NCI-H2171 (cell line): ENCODE results near the gene ZNF407.

ENCODE experiments used
- DNase-seq: peaks from one replicate; lab custom pipeline; 2025; lab: John Stamatoyannopoulos, UW

ZNF407 gene

DNA sequence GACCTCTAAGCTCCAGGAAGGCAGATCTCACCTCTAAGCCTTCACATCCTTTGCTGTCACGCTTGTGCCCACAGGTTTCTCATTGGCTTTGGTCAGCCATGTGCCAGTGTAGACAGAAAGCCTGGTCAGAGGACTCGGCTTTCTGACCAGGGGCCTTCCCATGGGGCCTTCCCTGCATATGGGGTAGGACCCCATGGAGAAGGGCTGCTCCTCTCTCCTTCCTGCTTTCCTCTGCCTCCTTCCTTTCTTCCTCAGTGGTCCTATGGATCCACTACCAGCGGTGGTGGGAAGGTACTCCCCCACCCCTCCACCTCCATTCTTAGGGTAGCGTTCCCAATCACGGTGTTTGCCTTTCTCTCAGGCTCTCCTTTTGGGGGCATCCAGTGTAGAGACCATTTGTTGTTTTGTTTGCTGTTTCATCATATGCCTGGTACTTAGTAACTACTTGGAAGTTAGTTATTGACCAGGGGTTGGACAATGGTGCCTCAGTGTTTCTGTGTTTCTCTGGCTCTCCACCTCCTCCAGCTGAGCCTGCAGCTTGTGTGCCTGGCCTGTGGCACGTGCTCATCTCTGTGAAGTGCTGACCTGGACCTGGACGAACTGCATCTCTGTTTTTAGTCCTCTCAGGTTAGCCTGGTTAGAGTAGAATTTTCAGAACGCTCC, 71.6 kb downstream of the ZNF407 start:
- DNase-seq = no peak

DNA sequence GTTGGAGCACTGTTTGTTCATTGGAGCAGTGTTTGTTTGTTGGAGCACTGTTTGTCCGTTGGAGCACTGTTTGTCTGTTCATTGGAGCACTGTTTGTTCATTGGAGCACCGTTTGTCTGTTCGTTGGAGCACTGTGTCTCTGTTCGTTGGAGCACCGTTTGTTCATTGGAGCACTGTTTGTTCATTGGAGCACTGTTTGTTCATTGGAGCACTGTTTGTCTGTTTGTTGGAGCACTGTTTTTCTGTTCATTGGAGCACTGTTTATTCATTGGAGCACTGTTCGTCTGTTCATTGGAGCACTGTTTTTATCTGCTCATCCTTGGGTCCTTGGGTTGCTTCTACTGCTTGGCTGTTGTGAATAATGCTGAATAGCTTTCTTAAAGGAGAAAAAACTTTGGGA, 74.7 kb downstream of the ZNF407 start:
- no peak for DNase-seq

DNA sequence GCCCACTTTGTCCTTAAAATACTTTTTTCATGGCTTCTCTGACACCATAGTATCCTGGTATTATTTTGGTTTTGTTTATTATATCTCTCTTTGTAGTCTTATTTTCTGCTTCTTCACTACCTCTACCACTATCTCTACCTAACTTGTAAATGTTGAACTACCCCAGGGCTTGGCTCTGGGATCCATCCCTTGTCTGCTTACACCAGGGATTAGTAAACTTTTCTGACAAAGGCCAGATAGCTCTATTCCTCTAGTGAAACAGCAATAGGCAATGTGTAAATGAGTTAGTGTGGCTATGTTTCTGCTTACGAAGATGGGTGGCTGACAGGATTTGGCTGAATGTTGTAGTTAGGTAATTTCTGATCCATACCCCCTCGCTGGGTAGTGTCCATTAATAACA, 76.8 kb downstream of the ZNF407 start:
- no peak for DNase-seq

DNA sequence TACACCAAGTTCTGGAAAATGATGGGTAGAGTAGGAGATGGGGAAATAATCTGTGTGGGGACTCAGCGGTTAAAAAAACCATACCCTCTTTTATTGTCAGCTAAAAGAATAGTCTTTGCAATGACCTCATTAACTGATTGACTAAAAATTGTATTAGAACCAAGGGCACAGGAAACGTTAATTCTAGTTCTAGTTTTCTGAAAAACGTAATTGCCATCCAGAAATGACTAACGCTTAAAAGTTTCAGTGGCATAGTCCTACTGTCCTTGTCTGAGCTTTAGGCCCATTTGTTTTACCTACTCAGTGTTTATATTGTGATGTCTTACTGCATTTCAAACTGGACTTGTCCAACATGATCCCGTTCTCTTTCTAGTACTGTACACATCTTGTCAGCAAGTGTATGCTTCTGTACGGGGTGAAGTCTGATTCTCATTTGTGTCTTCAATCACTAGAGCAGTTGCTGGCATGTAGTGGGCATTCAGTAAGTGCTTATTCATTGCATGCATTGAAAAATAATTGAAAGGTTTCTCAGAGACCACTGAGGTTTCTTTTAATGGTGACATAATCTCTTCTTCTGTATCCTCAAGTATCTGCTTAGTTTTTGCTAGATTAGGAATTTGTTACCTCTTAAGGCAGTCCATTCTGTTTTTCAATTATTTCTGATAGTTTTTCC, 81.5 kb downstream of the ZNF407 start:
- DNase-seq = no peak

DNA sequence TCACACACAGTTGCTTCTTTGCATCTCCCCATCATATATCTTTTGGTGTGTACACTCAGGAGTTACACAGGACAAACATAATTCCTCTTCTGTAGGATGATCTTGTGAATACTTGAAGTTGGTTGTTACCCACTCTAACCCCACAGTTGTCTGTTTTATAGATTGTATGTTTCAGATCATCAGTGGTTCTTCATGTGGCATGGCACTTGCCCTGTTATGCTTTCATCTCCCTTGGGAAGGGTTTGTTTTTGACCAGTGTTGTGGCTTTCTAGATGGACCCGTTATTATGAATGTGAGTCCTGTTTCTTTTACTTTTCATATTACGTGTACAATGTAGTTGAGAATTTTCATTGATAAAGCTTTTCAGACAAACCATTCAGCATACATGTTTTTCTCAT, 82.0 kb downstream of the ZNF407 start:
- DNase-seq = no peak

DNA sequence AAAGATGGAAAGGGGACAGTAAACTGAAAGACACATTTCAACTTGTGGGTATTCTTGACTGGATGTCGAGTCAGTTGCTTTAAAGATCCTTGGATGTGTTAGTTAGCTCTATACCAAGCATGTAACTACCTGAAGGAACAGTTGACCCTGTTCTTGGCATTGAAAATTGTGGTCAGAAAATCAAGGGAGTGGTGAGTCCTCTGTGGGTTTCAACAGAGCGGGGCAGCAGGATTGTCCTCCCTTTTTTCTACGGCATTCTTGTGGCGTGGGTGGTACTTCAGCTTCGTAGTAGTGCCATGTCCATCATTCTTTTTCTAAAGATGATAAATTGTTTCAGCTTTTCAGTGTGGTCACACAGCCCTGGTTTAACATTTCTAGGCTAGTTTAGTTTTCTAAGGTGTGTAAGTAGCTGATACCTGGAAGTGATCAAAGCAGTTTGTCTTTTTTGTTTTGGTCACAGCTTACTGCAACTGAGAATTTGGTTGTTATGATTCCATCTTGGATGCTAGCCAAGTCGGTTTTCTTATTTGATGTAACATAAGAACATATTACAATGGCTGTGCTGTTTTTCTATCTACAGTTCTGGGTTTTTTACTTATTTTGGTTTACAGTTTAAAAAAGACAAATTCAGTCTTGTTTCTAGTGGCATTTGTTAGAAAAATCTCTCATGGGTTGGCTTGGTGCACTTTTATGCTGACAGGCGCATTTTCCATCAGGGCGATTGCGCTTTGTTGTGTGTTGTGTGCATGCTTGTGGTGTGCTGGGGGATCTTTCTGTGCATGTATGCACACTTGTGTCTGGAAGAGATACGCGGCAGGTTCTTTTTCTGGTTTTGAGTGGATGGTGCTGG, 84.7 kb downstream of the ZNF407 start:
- no peak for DNase-seq

DNA sequence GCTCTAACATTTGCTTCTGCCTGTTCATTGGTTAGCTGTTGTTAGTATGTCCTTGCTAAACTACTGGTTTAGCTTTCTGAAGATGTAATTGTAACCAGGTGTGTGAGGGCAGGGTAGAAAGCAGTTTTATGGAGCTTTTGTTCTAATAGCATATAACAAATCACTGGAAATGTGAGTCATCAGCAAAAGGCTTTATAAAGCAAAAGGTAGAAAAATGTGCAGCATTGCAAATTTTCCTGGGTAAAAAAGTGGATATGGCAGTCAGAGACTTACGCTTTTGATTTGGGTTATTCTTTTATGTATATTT, 85.3 kb downstream of the ZNF407 start:
- DNase-seq = no peak

DNA sequence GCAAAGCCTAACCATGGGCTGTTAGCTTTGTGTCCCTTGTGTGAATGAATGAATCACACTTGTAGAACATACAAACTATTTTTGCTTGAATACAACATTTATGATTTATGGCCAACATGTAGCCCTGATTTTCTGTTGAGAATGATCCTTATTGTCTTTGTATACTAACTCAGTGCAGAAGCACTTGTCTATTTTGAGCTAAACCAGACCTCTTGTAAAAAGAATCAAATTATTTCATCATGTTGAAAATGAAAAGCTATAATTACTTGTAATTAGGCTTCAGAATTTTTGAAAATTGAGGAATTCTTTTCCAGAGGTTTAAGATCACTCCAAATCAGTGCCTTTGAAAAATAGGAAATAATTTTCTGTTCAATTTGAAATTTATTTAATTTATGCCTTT, 85.9 kb downstream of the ZNF407 start:
- no peak for DNase-seq

DNA sequence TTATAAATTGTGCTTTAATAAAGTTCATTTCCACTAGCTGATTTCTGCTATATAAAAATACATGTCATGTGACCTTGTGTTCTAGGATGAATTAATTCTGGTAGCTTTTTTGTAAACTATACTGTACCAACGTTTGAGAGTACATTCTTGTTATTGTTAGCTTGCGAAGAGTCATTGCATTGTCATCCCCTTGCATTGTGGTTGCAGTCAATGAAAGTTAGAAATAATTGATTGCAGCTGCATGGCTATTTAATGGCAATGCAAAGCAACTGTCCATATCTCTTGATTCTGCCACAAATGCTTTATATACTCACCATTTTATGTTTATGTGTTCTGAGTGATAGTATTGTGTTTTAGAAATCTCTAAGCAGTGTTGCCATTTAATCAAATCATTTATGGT, 91.6 kb downstream of the ZNF407 start:
- no peak for DNase-seq

DNA sequence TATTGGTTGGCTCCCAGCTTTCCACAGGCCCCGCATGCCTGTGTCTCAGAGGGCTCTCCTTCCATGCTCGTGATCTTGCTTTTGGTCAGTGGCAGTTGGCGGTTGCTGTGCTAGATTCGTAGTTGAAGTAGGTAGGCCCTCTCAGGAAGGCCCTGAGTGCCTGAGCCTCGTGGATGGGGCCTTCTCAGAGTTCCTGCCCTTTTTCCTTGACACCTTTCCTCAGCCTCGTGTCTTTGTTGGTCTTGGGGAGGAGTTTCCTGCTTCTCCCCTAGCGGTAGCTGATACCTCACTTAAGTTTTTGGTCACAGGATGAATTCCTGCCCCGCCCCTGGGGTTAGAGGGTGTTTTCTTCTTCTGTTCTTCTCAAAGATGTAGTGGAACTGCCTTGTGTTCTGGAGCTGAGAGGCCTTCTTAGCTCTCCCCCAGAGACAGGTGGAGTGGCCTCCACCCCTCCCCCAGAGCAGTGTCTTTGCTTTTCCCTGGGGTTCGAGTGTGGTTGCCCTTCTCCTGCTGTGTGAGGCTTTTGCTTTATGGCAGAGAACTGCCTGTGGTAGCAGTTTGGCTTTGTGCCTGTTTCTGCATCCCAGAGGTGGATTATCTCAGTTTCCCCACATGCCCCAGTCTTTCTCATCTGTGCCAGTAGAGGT, 94.8 kb downstream of the ZNF407 start:
- no peak for DNase-seq

DNA sequence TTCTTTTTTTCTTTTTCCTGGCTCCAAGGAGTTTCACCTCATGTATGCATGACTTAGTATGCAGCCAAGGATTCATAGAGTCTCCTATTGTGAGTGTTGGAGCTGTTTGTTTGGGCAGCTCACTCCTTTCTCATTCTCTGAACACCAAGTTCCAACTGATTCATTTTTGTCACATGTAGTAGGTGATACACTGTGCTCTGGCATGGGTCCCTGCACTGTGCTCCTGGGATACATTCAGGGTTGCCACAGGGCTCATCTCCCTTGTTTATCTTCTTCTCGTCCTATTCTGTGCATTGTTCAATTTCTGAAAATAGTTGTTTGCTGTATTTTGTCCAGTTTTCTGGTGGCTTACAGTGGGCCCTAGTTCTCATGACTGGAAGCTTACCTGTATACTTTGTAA, 96.8 kb downstream of the ZNF407 start:
- DNase-seq = no peak

DNA sequence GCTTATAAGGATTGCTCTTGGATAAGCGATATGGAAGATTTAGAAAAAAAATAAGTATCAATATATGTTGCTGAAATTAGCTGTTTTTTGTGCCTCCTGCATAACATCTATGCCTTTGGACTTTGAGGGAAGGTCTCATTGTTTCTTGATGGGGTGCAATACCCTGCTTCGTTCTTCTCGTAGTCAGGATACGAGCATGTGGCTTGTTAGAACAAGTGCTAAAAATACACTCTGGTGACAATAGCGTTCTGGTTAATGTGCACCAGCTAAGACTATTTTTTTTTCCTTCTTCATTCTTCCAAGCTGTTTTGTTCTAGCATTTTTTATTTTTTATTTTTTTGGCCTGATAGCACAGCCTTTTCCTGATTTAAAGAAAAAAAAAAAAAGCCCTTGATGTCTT, 97.5 kb downstream of the ZNF407 start:
- DNase-seq = no peak

DNA sequence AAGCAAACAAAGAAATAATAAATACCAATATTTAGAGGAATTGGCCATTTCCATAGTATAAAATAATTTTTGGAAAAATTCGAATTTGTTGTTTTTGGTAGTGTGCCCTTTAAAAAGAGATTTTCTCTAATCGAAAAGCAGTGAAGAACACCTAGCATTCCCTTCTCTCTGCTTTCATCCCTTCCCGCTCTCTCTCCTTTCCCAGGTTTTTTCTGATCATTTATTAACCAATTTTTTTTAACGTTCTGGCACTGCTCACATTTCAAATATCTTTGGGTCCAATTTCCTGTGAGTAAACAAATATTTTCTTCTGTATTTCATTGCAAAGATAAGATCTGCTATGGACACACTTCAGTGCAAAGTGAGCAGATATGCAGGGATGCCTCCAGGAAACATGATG, 101.2 kb downstream of the ZNF407 start:
- no peak for DNase-seq

DNA sequence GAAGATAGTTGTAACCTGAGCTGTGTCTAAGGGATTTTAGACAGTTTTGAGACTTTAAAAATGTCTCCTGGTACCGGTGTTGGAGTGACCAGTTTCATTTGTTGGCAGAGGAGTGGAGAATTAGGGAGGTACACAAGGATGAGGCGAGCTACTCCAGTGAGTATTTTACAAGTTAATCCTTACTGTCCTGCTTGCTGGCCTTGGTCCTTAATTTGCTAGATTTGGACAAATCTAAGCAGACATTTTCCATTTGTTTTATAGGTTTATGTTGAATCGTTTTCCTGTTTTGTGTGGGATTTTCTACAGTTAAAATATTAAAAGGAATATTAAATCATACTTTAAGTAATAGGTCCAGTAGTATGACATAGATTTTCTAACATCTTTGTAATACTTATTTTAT, 101.8 kb downstream of the ZNF407 start:
- no peak for DNase-seq

DNA sequence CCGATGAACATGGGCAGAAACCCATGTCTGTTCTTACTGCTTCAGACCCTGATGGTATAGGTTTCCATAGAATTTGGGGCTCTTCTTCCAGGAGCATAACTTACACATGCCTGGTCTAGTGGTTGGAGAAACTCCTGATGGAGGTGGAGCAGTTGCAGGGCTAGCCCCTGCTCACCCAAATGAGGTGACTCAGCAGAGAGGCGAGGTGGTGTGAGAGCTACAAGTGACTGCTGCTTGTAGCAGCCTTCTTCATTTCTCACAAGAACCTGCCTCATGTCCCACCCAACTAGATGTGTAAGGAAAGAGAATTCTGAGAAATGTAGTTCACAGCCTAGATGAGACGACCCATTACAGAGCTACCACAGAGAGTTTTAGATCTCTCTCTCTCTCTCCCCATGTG, 105.3 kb downstream of the ZNF407 start:
- DNase-seq = no peak

DNA sequence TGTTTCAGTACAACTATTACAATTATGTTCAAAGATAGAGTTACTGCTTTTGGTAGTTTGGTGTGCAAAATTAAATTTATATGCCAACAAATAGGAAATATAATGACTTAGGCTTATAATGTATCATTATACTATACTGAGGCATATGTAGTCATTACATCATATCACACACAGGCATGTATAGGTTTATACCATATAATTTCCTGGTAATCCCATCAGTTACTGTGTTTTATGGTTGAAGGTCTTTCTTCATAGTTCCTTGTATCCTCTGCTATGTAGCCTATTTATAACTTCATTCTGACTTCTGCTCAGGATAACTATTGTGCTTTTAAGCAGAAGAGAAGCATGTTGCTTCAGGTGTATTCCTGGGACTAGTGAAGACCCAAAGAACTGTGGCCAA, 110.5 kb downstream of the ZNF407 start:
- no peak for DNase-seq

DNA sequence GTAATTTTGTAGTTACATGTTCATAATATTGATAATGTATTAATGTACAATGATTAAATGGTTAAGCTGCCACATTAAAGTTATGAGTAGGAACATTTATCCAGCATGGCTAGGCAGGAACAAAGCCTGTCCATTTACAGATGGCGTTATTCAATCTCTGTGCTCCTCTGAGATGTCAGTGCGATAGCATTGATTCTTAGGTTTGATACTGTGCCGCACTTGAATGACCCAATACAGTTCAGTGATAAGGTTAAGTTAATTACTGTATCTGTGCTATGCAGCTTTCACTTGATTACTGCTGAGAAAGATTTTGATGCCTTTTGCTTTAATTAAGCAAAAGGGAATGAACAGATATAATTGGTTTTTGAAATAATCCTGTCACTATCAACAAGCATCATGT, 111.8 kb downstream of the ZNF407 start:
- DNase-seq = no peak

DNA sequence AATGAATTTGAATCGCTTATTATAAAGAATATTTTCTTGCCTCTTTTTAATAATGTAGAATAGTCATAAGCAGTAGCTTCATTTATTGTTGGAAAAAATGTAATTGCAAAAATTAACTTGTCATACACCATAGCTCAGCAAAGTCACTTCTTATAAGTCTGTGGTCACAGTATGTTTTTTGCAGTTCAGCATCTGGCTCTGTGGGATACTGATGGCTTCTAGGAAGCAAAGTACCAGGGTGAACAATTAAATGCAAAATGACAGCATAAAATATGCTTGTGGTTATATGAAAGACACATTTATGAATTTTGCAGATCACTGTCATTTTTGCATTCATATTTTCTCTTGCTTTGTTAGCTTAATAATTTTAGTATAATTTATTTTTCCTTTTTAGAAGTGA, 116.5 kb downstream of the ZNF407 start:
- DNase-seq = no peak

DNA sequence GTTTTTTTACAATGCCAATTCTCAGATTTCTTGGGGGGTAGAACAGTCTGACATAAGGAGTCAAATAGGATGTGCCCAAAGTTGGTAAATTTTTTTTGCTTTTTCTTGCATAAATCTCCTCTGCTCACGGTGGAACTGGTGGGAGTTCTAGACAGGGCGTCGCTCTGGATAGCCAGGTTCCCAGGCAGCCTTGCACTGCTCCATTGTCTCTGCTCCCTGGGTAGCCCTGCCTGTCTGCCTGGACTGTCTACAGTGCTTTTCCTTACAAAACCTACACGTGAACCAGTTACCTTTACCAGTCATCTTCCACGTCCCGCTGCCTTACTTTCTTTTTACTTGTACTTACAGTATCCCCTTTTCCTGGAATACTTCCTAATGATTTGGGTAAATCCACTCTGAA, 117.1 kb downstream of the ZNF407 start:
- DNase-seq = no peak

DNA sequence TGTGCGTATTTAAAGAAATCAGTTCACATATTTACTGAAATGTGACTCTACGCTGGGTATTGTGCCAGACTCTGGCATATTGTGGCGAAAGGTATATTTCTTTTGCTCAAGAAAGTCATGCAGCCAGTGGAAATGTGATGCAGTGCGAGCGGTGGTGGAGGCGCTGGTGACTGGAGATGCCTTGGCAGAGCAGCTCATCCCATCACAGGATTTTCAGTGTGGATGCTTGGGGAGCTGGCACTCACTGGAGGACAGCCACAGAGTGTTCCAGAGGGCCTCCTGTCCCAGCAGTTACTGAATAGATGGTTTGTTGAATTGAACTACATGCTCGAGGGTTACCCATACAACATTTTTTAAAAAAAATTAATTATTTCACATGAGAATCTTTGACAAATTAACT, 117.6 kb downstream of the ZNF407 start:
- no peak for DNase-seq

DNA sequence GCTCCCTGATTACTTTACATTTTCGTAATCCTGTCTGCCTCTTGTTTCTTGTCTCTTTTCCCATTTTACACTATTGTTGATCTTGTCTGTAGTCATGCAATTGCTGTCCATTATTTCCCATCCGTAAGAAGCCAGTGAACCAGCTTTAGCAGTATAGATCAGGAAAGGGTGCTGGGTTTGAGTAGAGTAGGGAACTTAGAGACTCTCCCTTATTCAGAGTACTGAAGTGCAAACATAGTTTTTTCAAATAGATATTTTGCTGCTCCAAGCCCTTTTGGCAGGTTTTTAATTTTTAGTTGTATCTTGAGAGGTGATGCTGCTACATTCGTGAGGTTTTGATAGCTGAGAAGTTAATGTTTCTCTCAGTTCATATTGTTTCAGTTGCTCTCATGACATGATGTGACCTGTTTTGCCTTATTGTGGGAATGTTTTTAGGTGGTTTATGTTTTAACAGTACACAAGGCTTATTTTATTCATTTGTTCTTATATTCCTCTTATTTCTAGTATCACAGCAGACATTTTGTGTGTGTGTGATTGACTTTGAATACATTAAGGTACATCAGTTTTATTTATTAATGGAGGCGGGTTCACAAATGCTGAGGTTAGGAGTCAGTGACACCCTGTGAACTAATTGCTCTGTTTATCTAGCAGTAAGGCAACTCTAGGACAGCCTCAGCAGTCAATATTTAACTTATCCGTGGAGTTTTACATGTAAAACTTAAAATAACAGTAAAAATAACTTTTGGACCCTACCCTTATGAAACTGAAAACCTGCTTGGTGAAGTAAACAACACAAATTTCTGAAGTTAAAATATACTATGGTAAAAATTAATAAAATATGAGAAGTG, 118.4 kb downstream of the ZNF407 start:
- no peak for DNase-seq

DNA sequence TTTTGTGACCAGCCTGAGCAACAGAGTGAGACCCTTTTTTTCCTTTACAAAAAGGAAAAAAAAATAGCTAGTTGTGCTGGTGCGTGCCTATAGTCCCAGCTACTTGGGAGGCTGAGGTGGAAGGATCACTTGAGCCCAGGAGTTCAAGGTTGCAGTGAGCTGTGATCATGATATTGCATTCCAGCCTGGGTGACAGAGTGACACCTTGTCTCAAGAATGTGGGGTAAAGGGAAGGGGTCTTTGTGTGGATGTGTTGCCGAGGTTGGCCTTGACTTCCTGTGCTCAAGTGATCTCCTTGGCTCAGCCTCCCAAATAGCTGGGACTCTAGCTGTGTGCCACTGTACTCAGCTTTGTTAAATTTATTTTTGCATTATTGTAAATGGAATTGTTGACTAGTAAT, 120.6 kb downstream of the ZNF407 start:
- no peak for DNase-seq
